HepG2 (cell line): ENCODE data around the gene EPB41. TPM values are rescaled to one million over a fixed set of nuclear protein-coding genes. Genes with fewer than 3 reads are reported as not detected.

Experiments
- CCAR2 ChIP-seq: fragments of 200-400 bp; formaldehyde crosslinking; optimal IDR thresholded peaks from 2 replicates; pipeline ENCODE3; 2018; ENCODE audit warnings: low read depth, mild to moderate bottlenecking, low read length, moderate library complexity
- FOXC1 ChIP-seq: sonication (generic); formaldehyde crosslinking; IDR thresholded peaks from 2 replicates; pipeline ENCODE4 v1.8.0; 2022; ENCODE audit warnings: mild to moderate bottlenecking, missing genetic modification reagents, borderline replicate concordance
- HIVEP1 ChIP-seq: sonication (generic); formaldehyde crosslinking; IDR thresholded peaks from 2 replicates; pipeline ENCODE4 v1.4.0; 2020; ENCODE audit warnings: mild to moderate bottlenecking, missing genetic modification reagents
- HOXA5 ChIP-seq: sonication (generic); formaldehyde crosslinking; IDR thresholded peaks from 2 replicates; pipeline ENCODE4 v1.4.0; 2020; ENCODE audit warnings: missing genetic modification reagents
- RFXAP ChIP-seq: sonication (generic); formaldehyde crosslinking; IDR thresholded peaks from 2 replicates; pipeline ENCODE4 v1.4.0; 2020; ENCODE audit warnings: missing genetic modification reagents, borderline replicate concordance
- SAP130 ChIP-seq: IDR thresholded peaks from 2 replicates; pipeline ENCODE4 v1.6.1; 2016; ENCODE audit warnings: low read depth
- SOX5 ChIP-seq: IDR thresholded peaks from 2 replicates; pipeline ENCODE4 v1.6.1; 2016; ENCODE audit warnings: borderline replicate concordance
- ZBTB34 ChIP-seq: sonication (generic); formaldehyde crosslinking; IDR thresholded peaks from 2 replicates; pipeline ENCODE4 v1.8.0; 2022; ENCODE audit warnings: mild to moderate bottlenecking, missing genetic modification reagents
- ZBTB7A ChIP-seq: sonication (generic); formaldehyde crosslinking; IDR thresholded peaks from 2 replicates; pipeline ENCODE4 v1.8.0; 2022; ENCODE audit warnings: mild to moderate bottlenecking, missing genetic modification reagents
- ZFP36L2 ChIP-seq: sonication (generic); formaldehyde crosslinking; IDR thresholded peaks from 2 replicates; pipeline ENCODE4 v1.4.0; 2020; ENCODE audit warnings: missing genetic modification reagents
- ZFP82 ChIP-seq: sonication (generic); formaldehyde crosslinking; IDR thresholded peaks from 2 replicates; pipeline ENCODE4 v1.5.1; 2020; ENCODE audit warnings: mild to moderate bottlenecking, missing genetic modification reagents, borderline replicate concordance
- ZMAT3 ChIP-seq: sonication (generic); formaldehyde crosslinking; conservative IDR thresholded peaks from 2 replicates; pipeline ENCODE4 v1.7.0; 2021; ENCODE audit warnings: missing genetic modification reagents
- ZNF350 ChIP-seq: sonication (generic); formaldehyde crosslinking; IDR thresholded peaks from 2 replicates; pipeline ENCODE4 v1.4.0; 2020; ENCODE audit warnings: mild to moderate bottlenecking, low read depth, missing genetic modification reagents, borderline replicate concordance
- ZNF747 ChIP-seq: sonication (generic); formaldehyde crosslinking; IDR thresholded peaks from 2 replicates; pipeline ENCODE4 v1.8.1; 2023; ENCODE audit warnings: missing genetic modification reagents, mild to moderate bottlenecking, borderline replicate concordance
- ZNF780A ChIP-seq: sonication (generic); formaldehyde crosslinking; IDR thresholded peaks from 2 replicates; pipeline ENCODE4 v1.8.0; 2022; ENCODE audit warnings: mild to moderate bottlenecking, missing genetic modification reagents, moderate library complexity
- polyA plus RNA-seq, 8 experiments: library from polyadenylated mRNA; depleted of rRNA in 3 of 8; stranded (reverse) in 7 of 8; unstranded in 1 of 8; fragments of >200 nt; fragmentation: Illumina TruSeq in 4 of 8; extraction: Trizol in 4 of 8; gene quantifications; 2 replicates each; pipeline versions ENCODE4 v1.2.1 to v1.2.3, GENCODE V29; 2011 to 2016; ENCODE audit warnings: low read depth in 4 of 8, missing spikeins in 1 of 8, mixed read lengths in 1 of 8; ENCODE audit not compliant: insufficient read depth in 1 of 8
- total RNA-seq, 5 experiments: library from RNA; depleted of rRNA; stranded (reverse); fragments of >200 nt; fragmentation: Illumina TruSeq; extraction: Trizol; gene quantifications; 2 replicates each; pipeline ENCODE4 v1.2.3, GENCODE V29; 2016; ENCODE audit warnings: low read depth in 1 of 5
- TF ChIP-seq, protein P1 (sequence below): sonication (generic); formaldehyde crosslinking; IDR thresholded peaks from 2 replicates; pipeline ENCODE4 v1.5.1; 2020; ENCODE audit warnings: mild to moderate bottlenecking, missing genetic modification reagents, moderate library complexity
- TF ChIP-seq, protein P2 (sequence below): sonication (generic); formaldehyde crosslinking; IDR thresholded peaks from 2 replicates; pipeline ENCODE4 v1.4.0; 2020; ENCODE audit warnings: missing genetic modification reagents, borderline replicate concordance
- TF ChIP-seq, protein P3 (sequence below): sonication (generic); formaldehyde crosslinking; IDR thresholded peaks from 2 replicates; pipeline ENCODE4 v1.5.1; 2020; ENCODE audit warnings: mild to moderate bottlenecking, missing genetic modification reagents

EPB41 gene
- total and polyA plus RNA-seq, 2 of the 13 experiments (the other 11 are each of a cell fraction or from before 2014, with no cell fraction given) = 34.5 to 46.7 TPM

GRCh38 chr1:28887835-28888682, 26.3 kb upstream of the EPB41 start (continued):
- TF ChIP-seq, protein P1, sequence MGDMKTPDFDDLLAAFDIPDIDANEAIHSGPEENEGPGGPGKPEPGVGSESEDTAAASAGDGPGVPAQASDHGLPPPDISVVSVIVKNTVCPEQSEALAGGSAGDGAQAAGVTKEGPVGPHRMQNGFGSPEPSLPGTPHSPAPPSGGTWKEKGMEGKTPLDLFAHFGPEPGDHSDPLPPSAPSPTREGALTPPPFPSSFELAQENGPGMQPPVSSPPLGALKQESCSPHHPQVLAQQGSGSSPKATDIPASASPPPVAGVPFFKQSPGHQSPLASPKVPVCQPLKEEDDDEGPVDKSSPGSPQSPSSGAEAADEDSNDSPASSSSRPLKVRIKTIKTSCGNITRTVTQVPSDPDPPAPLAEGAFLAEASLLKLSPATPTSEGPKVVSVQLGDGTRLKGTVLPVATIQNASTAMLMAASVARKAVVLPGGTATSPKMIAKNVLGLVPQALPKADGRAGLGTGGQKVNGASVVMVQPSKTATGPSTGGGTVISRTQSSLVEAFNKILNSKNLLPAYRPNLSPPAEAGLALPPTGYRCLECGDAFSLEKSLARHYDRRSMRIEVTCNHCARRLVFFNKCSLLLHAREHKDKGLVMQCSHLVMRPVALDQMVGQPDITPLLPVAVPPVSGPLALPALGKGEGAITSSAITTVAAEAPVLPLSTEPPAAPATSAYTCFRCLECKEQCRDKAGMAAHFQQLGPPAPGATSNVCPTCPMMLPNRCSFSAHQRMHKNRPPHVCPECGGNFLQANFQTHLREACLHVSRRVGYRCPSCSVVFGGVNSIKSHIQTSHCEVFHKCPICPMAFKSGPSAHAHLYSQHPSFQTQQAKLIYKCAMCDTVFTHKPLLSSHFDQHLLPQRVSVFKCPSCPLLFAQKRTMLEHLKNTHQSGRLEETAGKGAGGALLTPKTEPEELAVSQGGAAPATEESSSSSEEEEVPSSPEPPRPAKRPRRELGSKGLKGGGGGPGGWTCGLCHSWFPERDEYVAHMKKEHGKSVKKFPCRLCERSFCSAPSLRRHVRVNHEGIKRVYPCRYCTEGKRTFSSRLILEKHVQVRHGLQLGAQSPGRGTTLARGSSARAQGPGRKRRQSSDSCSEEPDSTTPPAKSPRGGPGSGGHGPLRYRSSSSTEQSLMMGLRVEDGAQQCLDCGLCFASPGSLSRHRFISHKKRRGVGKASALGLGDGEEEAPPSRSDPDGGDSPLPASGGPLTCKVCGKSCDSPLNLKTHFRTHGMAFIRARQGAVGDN = peak; percentile 52; the same call in 1 of the 2 replicates
- TF ChIP-seq ZBTB34 (no peak), SOX5 (CRISPR knock-in tag) (no peak), ZNF747 (CRISPR knock-in tag) (no peak), ZNF780A (CRISPR knock-in tag) (no peak), FOXC1 (CRISPR knock-in tag) (no peak), HIVEP1 (CRISPR knock-in tag) (no peak), ZMAT3 (CRISPR knock-in tag) (0 out of 2 replicates have a peak, but pooled peaks have one; percentile 31), ZFP82 (0 out of 2 replicates have a peak, but pooled peaks have one; percentile 70), ZBTB7A (CRISPR knock-in tag) (0 out of 2 replicates have a peak, but pooled peaks have one; percentile 68), RFXAP (CRISPR knock-in tag) (no peak), SAP130 (CRISPR knock-in tag) (peak; percentile 44), ZNF350 (CRISPR knock-in tag) (peak; percentile 52; the same call in 1 of the 2 replicates), HOXA5 (CRISPR knock-in tag) (no peak), CCAR2 (no peak), ZFP36L2 (no peak)
- TF ChIP-seq, protein P2, sequence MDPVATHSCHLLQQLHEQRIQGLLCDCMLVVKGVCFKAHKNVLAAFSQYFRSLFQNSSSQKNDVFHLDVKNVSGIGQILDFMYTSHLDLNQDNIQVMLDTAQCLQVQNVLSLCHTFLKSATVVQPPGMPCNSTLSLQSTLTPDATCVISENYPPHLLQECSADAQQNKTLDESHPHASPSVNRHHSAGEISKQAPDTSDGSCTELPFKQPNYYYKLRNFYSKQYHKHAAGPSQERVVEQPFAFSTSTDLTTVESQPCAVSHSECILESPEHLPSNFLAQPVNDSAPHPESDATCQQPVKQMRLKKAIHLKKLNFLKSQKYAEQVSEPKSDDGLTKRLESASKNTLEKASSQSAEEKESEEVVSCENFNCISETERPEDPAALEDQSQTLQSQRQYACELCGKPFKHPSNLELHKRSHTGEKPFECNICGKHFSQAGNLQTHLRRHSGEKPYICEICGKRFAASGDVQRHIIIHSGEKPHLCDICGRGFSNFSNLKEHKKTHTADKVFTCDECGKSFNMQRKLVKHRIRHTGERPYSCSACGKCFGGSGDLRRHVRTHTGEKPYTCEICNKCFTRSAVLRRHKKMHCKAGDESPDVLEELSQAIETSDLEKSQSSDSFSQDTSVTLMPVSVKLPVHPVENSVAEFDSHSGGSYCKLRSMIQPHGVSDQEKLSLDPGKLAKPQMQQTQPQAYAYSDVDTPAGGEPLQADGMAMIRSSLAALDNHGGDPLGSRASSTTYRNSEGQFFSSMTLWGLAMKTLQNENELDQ = no peak
- TF ChIP-seq, protein P3, sequence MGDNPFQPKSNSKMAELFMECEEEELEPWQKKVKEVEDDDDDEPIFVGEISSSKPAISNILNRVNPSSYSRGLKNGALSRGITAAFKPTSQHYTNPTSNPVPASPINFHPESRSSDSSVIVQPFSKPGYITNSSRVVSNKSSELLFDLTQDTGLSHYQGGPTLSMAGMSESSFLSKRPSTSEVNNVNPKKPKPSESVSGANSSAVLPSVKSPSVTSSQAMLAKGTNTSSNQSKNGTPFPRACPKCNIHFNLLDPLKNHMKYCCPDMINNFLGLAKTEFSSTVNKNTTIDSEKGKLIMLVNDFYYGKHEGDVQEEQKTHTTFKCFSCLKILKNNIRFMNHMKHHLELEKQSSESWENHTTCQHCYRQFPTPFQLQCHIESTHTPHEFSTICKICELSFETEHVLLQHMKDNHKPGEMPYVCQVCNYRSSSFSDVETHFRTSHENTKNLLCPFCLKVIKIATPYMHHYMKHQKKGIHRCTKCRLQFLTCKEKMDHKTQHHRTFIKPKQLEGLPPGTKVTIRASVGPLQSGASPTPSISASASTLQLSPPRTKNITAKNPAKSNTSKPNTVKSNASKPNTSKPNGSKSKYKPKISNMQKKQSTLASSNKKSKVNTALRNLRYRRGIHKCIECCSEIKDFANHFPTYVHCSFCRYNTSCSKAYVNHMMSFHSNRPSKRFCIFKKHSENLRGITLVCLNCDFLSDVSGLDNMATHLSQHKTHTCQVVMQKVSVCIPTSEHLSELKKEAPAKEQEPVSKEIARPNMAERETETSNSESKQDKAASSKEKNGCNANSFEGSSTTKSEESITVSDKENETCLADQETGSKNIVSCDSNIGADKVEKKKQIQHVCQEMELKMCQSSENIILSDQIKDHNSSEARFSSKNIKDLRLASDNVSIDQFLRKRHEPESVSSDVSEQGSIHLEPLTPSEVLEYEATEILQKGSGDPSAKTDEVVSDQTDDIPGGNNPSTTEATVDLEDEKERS (CRISPR knock-in tag) = no peak
